ENCODE measurements around the gene ST3GAL6.
A peak's percentile ranks its signal among the peaks of the same experiment; 100 is the strongest.
"Not testable (repeated sequence)": the region's sequence is repeated elsewhere in the genome, so short reads cannot be mapped to it uniquely, and the experiment has no call there.

ST3GAL6 gene

DNA sequence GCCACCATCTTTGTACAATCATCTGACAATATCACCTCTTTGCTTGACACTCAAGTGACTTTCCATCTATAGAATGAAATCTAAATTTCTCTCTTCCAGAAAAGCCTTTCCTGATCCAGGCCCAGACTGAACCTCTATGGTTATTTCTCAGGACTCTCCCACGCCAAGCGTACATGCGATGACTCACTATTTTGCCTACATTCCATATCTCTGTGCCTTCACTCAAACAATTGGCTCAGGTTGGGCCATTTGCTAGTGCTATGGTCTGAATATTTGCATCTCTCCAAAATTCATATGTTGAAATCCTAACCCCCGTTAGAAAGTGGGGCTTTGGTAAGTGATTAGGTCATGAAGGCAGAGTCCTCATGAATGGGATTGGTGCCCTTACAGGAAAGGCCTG, 43.9 kb downstream of the ST3GAL6 start:
- DNase-seq = no peak

DNA sequence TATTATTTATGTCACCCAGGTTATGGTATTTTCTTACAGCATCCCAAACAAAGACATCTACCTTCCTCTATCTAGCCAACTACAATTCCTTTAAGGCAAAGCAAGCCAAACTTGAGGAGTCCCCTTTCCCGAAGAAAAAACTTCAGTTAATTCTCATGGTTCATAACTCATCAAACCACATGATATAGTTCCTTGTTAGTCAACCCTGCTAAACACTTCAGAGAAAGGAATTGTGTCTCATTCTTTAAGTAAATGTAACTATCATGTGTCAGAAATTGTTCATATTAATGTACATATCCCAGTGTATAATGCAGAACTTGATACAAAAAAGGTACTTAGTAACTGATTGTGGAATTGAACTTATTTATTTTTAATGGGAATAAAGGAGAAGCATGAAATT, 44.4 kb downstream of the ST3GAL6 start:
- no peak for DNase-seq

GRCh38 chr3:98808071-98808470, 44.9 kb downstream of the ST3GAL6 start:
- no peak for DNase-seq

DNA sequence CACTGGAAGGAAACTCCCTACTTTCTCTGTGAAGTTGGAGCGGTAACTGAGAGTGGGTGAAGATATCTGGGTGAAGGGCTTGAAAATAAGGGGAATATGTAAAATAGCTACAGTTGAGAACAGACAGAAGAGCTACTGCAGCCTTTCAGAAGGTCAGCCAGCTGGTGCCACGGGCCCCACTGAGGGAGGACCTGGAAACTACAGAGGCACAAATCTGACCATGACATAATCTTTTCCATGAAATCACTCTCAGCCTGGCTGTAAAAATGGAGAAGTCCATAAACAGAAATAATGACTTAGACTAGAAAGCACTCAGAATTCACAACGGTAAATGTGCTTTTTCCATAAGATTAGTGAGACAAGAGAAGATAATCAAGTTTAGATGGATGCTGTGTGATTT, 46.4 kb downstream of the ST3GAL6 start:
- DNase-seq = no peak

DNA sequence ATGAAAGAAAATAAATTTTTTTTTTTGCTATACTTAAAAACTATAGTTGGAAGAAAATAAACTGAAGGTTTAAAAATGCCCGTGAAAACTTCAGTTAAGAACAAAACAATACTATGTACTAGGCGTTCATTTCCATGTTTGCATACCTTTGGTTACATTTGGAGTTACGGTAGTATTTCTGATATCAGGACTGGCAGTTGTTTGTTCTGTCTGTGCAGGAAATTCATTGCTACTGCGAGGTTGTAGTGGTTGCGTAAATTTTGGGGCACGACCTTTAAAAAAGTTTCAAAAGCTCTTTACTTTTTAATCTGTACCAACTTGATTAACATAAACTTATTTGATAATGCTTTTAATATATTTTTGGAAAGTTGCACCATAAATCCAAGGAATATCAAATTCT, 47.9 kb downstream of the ST3GAL6 start:
- no peak for DNase-seq

GRCh38 chr3:98812851-98813374, 49.8 kb downstream of the ST3GAL6 start:
- DNase-seq = peak in 1 of 2 donors; percentile 29

- DNase-seq = no peak
These were observed 51.8 kb downstream of the ST3GAL6 start for GRCh38 chr3:98814817-98815420.

- peak in 1 of 2 donors; percentile 46 for DNase-seq
These were observed 54.5 kb downstream of the ST3GAL6 start for GRCh38 chr3:98817547-98818041.

DNA sequence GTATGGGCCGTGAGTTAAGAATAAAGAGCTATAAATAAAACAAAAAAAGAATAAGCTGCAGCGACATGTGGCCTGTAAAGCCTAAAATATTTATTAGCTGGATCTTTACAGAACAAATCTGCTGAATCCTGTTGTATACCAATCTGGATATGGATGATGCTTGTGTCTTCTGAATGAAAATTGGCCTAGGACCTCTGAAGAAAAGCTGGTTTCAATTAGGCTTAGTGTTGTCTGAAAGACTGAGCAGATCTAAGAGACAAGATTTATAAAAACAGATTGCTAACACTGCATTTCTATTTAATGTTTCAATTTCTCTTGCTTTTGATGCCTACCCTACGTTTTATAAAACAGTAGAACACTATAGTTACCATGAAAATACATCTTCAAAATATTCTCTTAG, 57.9 kb downstream of the ST3GAL6 start:
- no peak for DNase-seq

DNA sequence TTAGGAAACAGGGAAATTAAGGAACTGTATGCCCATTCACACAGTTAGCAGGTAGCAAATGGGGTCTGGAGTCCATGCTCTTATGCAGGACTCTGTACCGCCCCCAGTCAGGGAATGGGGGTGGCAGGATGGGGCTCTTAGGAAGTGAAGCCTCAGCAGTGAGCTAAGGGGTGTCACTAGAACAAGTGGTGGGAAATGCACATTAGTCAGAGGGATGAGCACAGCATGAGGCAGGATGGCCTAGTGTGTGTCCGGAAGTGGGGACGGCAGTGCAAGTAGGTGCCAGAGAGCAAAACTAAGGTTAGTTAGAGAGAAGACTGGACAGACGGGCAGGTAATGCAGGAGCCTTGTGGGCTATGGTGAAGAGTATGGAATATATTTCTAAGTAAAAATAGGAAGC, 60.7 kb downstream of the ST3GAL6 start:
- no peak for DNase-seq

- DNase-seq = no peak
These were observed 61.1 kb downstream of the ST3GAL6 start for GRCh38 chr3:98824256-98824655.

DNA sequence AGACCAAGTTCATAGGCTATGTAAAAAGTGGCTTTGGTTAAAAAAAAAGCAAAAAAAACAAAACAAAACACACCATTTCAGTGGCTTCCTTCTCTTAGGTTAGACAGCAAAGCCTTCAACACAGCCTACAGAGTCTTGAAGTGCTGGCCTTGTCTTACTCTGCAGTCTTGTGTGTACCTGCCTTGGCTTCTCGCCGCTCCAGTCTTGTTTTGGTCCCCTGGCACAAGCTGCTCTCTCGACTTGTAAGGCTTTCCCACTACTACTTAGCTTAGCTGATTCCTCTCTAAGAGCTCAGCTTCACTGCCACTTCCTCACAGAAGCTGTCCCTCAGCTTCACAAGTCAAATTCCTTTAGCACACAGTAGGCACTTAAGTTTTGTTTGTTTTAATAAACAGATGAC, 63.0 kb downstream of the ST3GAL6 start:
- no peak for DNase-seq

GRCh38 chr3:98827221-98827920, 64.2 kb downstream of the ST3GAL6 start:
- DNase-seq = no peak

DNA sequence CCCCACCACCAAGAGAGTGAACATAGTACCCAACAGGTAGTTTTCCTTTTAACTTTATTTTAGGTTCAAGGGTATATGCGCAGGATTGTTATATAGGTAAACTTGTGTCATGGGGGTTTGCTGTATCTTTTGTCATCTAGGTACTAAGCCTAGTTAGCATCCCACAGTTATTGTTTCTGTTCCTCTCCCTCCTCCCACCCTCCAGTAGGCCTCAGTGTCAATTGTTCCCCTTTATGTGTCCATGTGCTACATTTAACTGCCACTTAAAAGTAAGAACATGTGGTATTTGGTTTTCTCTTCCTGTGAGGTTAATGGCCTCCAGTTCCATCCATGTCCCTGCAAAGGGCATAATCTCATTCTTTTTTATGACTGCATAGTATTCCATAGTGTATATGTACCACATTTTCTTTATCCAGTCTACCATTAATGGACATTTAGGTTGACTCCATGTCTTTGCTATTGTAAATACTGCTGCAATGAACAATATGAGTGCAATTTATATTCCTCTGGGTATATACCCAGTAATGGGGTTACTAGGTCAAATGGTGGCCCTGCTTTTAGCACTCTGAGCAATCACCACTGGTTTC, 66.2 kb downstream of the ST3GAL6 start:
- no peak for DNase-seq

DNA sequence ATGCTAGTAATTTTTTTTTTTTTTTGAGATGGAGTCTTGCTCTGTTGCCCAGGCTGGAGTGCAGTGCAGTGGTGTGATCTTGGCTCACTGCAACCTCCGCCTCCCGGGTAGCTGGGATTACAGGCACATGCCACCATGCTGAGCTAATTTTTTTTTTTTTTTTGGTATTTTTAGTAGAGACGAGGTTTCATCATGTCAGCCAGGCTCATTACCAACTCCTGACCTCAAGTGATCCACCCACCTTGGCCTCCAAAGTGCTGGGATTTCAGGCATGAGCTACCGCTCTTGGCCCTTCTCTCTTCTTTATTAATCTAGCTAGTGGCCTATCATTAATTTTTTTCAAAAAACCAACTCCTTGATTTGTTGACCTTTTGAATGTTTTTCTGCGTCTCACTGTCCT, 67.9 kb downstream of the ST3GAL6 start:
- DNase-seq = not testable (repeated sequence)

GRCh38 chr3:98839846-98840245, 76.7 kb downstream of the ST3GAL6 start:
- no peak for DNase-seq

DNA sequence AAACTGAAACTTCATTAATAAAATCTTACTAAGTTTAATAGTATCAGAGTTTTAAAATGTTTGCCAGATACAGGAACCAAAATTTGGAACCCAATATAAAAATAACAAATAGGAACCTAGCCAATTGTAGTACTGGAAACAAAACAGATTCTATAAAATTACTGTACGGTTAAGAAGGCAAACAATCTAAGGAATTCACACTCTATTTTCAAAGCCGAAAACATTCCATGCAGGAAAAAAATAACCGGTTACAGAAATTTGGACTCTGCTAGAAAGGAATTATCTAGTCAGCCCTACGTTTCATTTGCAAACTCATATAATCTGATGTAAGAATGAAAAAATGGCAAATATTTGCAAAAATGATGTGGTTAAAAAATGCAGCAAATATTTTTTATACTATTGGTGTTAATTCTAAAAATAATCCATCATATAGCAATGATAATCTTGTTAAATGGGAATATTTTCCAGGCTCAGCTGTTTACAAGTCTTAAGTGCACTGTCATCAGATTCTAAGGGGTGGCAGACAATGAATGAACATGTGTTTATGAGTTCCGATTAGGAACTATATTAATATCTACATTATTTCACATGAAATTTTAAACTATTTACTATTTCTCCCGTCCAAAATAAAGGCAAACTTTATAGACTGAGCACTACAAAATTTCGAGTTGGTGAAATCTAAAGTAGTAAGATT, 80.3 kb downstream of the ST3GAL6 start:
- DNase-seq = no peak
